Measurements from ENCODE around the gene GNA15.
A peak's percentile ranks its signal among the peaks of the same experiment; 100 is the strongest.

The GNA15 gene

DNA sequence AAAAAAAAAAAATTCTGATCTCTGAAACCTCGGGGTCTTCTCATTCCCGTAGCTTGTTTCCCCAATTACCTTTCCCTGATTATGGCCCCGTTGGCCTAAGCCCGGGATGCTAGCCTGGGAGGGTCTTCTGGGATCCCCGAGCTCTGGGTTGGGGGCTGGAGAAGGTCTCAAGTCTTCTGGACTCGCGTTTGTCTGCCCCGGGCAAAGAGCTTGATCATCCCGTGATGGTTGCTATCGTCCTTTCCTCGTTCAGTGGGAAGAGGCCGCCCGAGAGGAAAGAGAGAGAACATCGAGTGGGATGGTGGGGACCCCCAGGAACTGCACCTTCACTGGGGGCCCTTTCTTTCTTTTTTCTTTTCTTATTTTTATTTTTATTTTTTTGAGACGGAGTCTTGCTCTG lies 2.4 kb downstream of the GNA15 start:
- TF ChIP-seq, protein P1, sequence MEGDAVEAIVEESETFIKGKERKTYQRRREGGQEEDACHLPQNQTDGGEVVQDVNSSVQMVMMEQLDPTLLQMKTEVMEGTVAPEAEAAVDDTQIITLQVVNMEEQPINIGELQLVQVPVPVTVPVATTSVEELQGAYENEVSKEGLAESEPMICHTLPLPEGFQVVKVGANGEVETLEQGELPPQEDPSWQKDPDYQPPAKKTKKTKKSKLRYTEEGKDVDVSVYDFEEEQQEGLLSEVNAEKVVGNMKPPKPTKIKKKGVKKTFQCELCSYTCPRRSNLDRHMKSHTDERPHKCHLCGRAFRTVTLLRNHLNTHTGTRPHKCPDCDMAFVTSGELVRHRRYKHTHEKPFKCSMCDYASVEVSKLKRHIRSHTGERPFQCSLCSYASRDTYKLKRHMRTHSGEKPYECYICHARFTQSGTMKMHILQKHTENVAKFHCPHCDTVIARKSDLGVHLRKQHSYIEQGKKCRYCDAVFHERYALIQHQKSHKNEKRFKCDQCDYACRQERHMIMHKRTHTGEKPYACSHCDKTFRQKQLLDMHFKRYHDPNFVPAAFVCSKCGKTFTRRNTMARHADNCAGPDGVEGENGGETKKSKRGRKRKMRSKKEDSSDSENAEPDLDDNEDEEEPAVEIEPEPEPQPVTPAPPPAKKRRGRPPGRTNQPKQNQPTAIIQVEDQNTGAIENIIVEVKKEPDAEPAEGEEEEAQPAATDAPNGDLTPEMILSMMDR (IDR thresholded peaks at IDR 0.05; ENCODE audit: extremely low read depth, insufficient read depth, missing control alignments) = no peak
- no peak for DNase-seq (ENCODE audit: low spot score)
- in situ Hi-C loops (cut with MboI; ENCODE audit: low pct_unique_long_range_greater_than_20kb, low sequenced_read_pairs, unreplicated experiment) = no loop called here

DNA sequence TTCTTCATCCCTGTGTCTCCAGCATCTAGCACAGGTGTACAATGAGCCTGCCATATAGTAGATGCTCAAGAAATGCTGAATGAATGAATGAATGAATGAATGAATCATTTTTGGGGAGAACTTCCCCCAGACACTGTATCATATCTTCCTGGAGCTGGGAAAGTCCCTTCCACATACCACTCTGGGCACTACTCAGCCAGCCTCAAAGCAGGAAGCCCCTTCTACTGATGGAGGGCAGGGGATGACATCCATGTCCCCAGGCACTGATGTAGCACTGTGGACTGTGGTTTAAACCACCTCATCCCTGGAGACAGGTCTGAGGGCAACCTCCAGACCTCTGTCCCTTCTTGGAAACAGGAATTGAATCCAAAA lies 4.8 kb downstream of the GNA15 start:
- TF ChIP-seq, protein P1 (IDR thresholded peaks at IDR 0.05; ENCODE audit: extremely low read depth, insufficient read depth, missing control alignments) = no peak
- no peak for DNase-seq (ENCODE audit: low spot score)
- in situ Hi-C loops (cut with MboI; ENCODE audit: low pct_unique_long_range_greater_than_20kb, low sequenced_read_pairs, unreplicated experiment) = no loop called here

DNA sequence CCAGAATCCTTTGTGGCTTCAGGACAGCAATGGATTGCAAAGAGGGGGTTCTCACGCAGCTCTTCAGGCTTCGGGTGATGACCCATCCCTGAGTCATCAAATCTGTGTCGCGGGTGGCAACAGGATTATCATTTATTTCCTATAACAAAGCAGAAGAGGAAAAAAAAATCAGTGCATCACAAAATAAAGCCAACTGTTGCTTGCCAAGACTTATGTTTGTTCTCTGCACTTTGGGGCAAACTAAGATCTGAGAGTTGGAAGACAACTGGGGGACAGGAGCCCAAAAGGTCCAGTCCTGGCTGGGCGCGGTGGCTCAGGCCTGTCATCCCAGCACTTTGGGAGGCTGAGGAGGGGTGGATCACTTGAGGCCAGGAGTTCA lies 6.4 kb downstream of the GNA15 start:
- in situ Hi-C loops (cut with MboI; ENCODE audit: low pct_unique_long_range_greater_than_20kb, low sequenced_read_pairs, unreplicated experiment) = no loop called here
- no peak for DNase-seq (ENCODE audit: low spot score)
- TF ChIP-seq, protein P1 (IDR thresholded peaks at IDR 0.05; ENCODE audit: extremely low read depth, insufficient read depth, missing control alignments) = no peak

DNA sequence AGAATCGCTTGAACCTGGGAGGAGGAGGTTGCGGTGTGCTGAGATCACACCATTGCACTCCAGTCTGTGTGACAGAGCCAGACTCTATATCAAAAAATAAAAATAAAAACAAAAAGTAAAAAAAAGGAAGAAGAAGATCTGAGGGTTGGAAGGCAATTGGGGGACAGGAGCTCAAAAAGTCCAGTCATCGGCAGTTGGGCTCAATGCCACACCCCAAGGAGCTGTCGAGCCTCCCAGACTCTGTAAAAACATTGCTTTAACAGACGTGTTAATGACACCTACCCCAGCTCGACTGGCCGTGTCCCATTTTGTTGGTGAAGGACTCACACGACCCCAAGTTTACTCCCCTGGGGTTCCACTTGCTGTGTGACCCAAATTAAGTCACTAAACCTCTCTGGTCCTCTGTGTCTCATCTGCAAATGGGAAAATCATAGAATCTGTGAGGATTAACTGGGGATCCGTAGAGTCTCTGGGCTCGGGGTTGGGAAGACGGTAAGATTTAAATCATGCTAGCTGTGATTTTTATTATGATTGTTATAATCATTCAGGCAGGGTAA lies 7.0 kb downstream of the GNA15 start:
- TF ChIP-seq, protein P1 (IDR thresholded peaks at IDR 0.05; ENCODE audit: extremely low read depth, insufficient read depth, missing control alignments) = no peak
- in situ Hi-C loops (cut with MboI; ENCODE audit: low pct_unique_long_range_greater_than_20kb, low sequenced_read_pairs, unreplicated experiment) = no loop called here
- no peak for DNase-seq (ENCODE audit: low spot score)

DNA sequence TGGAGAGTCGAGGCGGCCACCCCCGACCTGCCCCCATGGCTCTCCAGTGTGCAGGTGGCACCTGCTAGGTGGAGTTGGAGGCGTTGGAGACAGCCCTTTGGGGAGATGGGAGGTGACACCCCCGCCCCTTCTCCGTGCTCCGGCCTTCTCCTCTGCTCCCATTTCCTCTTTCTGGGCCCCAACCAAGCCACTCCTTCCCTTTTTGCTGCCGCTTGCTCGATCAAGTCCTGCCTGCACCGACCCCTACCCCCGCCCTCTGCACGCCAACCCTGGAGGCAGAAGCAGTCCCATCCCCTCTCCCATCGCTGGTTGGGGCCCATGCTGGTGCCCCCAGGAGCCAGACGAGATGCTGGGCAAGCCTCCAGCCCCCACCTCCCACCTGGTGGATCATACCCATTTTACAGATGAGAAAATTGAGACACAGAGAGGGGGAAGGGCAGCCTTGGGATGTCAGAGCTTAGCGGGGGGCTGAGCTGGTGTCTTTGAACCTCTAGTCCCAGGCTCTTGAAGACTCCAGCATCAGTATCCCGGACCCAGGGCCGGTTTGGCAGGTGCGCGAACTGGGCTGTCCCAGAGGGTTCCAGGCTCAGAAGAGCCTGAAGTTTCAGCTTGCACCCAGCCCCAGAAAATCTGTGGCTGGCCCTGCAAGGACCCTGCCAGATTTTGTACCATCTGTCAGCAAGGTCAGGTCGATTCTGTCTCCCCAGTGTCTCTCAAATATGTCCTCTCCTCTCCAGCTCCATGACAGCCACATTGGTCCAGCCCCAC lies 10.3 kb downstream of the GNA15 start:
- in situ Hi-C loops (cut with MboI; ENCODE audit: low pct_unique_long_range_greater_than_20kb, low sequenced_read_pairs, unreplicated experiment) = no loop called here
- no peak for DNase-seq (ENCODE audit: low spot score)
- TF ChIP-seq, protein P1 (IDR thresholded peaks at IDR 0.05; ENCODE audit: extremely low read depth, insufficient read depth, missing control alignments) = no peak

DNA sequence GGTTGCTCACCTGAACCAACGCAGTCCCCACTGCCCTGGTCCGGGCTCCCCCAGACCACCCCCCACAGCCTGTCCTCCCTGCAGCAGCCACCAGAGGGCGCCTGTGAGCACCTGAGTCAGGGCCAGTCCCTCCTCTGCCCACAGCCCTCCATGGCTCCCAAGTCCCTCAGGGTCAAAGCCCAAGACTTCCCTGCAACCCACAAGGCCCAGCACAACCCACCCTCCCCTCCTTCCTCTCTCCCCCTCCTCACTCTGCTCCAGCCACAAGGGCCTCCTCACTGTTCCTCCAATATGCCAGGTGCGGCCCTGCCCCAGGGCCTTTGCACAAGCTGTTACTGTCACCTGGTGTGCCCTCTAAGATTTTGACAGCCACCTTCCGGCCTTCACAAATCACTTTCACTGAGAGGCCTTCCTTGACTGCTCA lies 10.9 kb downstream of the GNA15 start:
- DNase-seq (ENCODE audit: low spot score) = no peak
- TF ChIP-seq, protein P1 (IDR thresholded peaks at IDR 0.05; ENCODE audit: extremely low read depth, insufficient read depth, missing control alignments) = peak; percentile 87
- in situ Hi-C loops (cut with MboI; ENCODE audit: low pct_unique_long_range_greater_than_20kb, low sequenced_read_pairs, unreplicated experiment) = no loop called here

Measured in GM13977 (cell line).